ENCODE results near the gene PNPLA6. TPM values are rescaled to one million over a fixed set of nuclear protein-coding genes. Genes with fewer than 3 reads are reported as not detected.

PNPLA6 gene
- total and polyA plus RNA-seq, 9 of the 15 experiments (the other 6 are each of a cell fraction or from before 2014, with no cell fraction given) = 0.07 to 30.2 (median 8.3) TPM

DNA sequence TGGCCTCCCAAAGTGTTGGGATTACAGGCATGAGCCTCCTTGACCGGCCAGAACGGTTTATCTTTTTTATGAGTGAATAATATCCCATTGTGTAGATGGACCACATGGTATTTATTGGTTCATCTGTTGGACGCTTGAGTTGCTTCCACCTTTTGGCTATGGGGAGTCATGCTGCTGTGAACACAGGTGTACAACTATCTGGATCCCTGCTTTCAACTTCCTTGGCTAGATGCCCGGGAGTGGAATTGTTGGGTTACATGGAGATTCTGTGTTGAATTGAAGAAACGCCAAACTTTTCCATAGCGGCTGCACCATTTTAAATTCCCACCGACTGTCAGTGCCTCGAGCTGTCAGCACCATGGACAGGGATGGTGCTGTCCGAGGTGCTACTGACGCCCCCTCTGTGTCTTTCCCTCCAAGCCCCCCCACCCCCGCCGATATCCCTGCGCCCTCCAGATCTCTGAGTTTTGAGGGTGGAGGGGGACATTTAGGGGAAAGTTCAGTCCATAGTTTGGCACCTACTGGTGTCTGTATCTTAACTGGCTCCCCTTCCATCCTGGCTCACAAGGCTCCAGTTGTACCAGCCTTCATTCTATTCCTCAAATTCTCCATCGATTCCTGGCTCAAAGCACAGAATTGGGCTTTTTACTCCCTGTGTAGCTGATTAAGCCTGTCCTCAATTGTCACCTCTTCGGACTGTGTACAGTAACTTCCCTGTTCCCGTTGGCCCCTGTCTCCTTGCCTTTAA, 27.3 kb downstream of the PNPLA6 start (continued):
- TF ChIP-seq, protein P1, sequence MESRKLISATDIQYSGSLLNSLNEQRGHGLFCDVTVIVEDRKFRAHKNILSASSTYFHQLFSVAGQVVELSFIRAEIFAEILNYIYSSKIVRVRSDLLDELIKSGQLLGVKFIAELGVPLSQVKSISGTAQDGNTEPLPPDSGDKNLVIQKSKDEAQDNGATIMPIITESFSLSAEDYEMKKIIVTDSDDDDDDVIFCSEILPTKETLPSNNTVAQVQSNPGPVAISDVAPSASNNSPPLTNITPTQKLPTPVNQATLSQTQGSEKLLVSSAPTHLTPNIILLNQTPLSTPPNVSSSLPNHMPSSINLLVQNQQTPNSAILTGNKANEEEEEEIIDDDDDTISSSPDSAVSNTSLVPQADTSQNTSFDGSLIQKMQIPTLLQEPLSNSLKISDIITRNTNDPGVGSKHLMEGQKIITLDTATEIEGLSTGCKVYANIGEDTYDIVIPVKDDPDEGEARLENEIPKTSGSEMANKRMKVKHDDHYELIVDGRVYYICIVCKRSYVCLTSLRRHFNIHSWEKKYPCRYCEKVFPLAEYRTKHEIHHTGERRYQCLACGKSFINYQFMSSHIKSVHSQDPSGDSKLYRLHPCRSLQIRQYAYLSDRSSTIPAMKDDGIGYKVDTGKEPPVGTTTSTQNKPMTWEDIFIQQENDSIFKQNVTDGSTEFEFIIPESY (CRISPR knock-in tag; IDR thresholded peaks at IDR 0.05) = peak; percentile 85
- no peak for TF ChIP-seq MYNN (IDR thresholded peaks at IDR 0.05)
- peak; percentile 97 for TF ChIP-seq MYNN (CRISPR knock-in tag; IDR thresholded peaks at IDR 0.05)
- no peak for TF ChIP-seq LARP7 (IDR thresholded peaks at IDR 0.05)
- TF ChIP-seq, protein P2, sequence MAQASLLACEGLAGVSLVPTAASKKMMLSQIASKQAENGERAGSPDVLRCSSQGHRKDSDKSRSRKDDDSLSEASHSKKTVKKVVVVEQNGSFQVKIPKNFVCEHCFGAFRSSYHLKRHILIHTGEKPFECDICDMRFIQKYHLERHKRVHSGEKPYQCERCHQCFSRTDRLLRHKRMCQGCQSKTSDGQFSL (CRISPR knock-in tag; IDR thresholded peaks at IDR 0.05) = peak; percentile 97
- TF ChIP-seq, protein P2 (tag; IDR thresholded peaks at IDR 0.05) = peak; percentile 64 to 84; a peak in 3 of 4 replicates
- TF ChIP-seq TOE1 (IDR thresholded peaks at IDR 0.05; ENCODE audit: borderline replicate concordance) = no peak
- peak; percentile 100 for TF ChIP-seq TOE1 (CRISPR knock-in tag; IDR thresholded peaks at IDR 0.05; ENCODE audit: borderline replicate concordance, low read depth)
- TF ChIP-seq ZNF146 (CRISPR knock-in tag; IDR thresholded peaks at IDR 0.05; ENCODE audit: unreplicated experiment) = peak; percentile 94
- TF ChIP-seq, protein P3, sequence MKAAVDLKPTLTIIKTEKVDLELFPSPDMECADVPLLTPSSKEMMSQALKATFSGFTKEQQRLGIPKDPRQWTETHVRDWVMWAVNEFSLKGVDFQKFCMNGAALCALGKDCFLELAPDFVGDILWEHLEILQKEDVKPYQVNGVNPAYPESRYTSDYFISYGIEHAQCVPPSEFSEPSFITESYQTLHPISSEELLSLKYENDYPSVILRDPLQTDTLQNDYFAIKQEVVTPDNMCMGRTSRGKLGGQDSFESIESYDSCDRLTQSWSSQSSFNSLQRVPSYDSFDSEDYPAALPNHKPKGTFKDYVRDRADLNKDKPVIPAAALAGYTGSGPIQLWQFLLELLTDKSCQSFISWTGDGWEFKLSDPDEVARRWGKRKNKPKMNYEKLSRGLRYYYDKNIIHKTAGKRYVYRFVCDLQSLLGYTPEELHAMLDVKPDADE (conservative IDR thresholded peaks at IDR 0.05; ENCODE audit: control insufficient read depth, low read depth, low read length) = peak; percentile 67; the same call in 1 of the 2 replicates
- peak; percentile 71; the same call in 1 of the 2 replicates for TF ChIP-seq GATA2 (CRISPR knock-in tag; IDR thresholded peaks at IDR 0.05)
- TF ChIP-seq CREB3L1 (IDR thresholded peaks at IDR 0.05; ENCODE audit: borderline replicate concordance, low read depth) = no peak
- TF ChIP-seq, protein P4, sequence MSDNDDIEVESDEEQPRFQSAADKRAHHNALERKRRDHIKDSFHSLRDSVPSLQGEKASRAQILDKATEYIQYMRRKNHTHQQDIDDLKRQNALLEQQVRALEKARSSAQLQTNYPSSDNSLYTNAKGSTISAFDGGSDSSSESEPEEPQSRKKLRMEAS (CRISPR knock-in tag; IDR thresholded peaks at IDR 0.05) = peak; percentile 75; the same call in 1 of the 2 replicates
- TF ChIP-seq, protein P5, sequence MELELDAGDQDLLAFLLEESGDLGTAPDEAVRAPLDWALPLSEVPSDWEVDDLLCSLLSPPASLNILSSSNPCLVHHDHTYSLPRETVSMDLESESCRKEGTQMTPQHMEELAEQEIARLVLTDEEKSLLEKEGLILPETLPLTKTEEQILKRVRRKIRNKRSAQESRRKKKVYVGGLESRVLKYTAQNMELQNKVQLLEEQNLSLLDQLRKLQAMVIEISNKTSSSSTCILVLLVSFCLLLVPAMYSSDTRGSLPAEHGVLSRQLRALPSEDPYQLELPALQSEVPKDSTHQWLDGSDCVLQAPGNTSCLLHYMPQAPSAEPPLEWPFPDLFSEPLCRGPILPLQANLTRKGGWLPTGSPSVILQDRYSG (tag; conservative IDR thresholded peaks at IDR 0.05; ENCODE audit: low read depth) = peak; percentile 88
- TF ChIP-seq TGIF2 (CRISPR knock-in tag; IDR thresholded peaks at IDR 0.05) = peak; percentile 99
- TF ChIP-seq MECOM (CRISPR knock-in tag; IDR thresholded peaks at IDR 0.05) = peak; percentile 53; the same call in 1 of the 2 replicates
- TF ChIP-seq FOXJ3 (CRISPR knock-in tag; IDR thresholded peaks at IDR 0.05) = peak; percentile 95
- TF ChIP-seq LCOR (CRISPR knock-in tag; IDR thresholded peaks at IDR 0.05) = peak; percentile 96
- TF ChIP-seq ZNF217 (CRISPR knock-in tag; IDR thresholded peaks at IDR 0.05) = peak; percentile 92; the same call in 1 of the 2 replicates
- no peak for TF ChIP-seq NFIC (IDR thresholded peaks at IDR 0.05)
- peak; percentile 98 for TF ChIP-seq IRF2 (CRISPR knock-in tag; IDR thresholded peaks at IDR 0.05)
